Measurements from ENCODE around the gene RPA1. TPM values are rescaled to one million over a fixed set of nuclear protein-coding genes. Genes with fewer than 3 reads are reported as not detected.

The RPA1 gene
- total and polyA plus RNA-seq, 2 of the 4 experiments (the other 2 are of a cell fraction): 38.4 to 48.2 TPM

- Histone ChIP-seq H3K4me3 (ENCODE audit: insufficient read depth, low read depth, low read length) (no peak overlapping the region), H2BK15ac (ENCODE audit: low read depth, low read length) (no peak overlapping the region), H2AK9ac (replicated peaks; ENCODE audit: low read depth, low read length, poor library complexity) (no peak overlapping the region), H4K8ac (ENCODE audit: low read depth in 2 of 2, low read length in 2 of 2) (no peak overlapping the region), H4K20me1 (ENCODE audit: insufficient read depth, low read length) (no peaks in the 10 kb centered on the region), H2BK20ac (ENCODE audit: low read depth, low read length) (no peak overlapping the region), H3K27ac (ENCODE audit: insufficient read depth, low read length) (no peak overlapping the region), H2BK5ac (ENCODE audit: low read depth, low read length, poor library complexity, severe bottlenecking) (no peak overlapping the region), H3K14ac (replicated peaks; ENCODE audit: low read depth, low read length) (no peak overlapping the region), H3K4me1 (ENCODE audit: control insufficient read depth, insufficient read depth, low read length) (no peaks in the 10 kb centered on the region; the same call in 1 of the 2 replicates), H3K56ac (ENCODE audit: extremely low read depth, insufficient read depth, low read length) (no peak overlapping the region), H3K9ac (ENCODE audit: low read depth, low read length) (no peak overlapping the region), H3K27me3 (ENCODE audit: control insufficient read depth, insufficient read depth, low read length) (peaks cover 46% of the 10 kb centered on the region), H3K9me3 (ENCODE audit: control insufficient read depth, insufficient read depth, low read length) (no peaks in the 10 kb centered on the region), H3K9me1 (ENCODE audit: insufficient read depth, low read length) (no peaks in the 10 kb centered on the region), H3K18ac (ENCODE audit: low read depth, low read length) (no peak overlapping the region), H2BK120ac (ENCODE audit: low read depth, low read length) (no peak overlapping the region), H2AK5ac (ENCODE audit: low read depth, low read length) (no peak overlapping the region), H4K5ac (ENCODE audit: low read depth, low read length) (no peak overlapping the region), H2AFZ (replicated peaks; ENCODE audit: low read length, poor library complexity) (no peak overlapping the region), H3K79me1 (ENCODE audit: low read depth in 1 of 2, low read length in 2 of 2) (no peaks in the 10 kb centered on the region), H3K4ac (ENCODE audit: low read depth, low read length) (no peak overlapping the region), H4K91ac (ENCODE audit: insufficient read depth, low read depth, low read length) (no peak overlapping the region), H3K36me3 (ENCODE audit: control insufficient read depth, insufficient read depth, low read length) (no peaks in the 10 kb centered on the region), H3K23ac (ENCODE audit: low read depth, low read length) (no peak overlapping the region), H3K4me2 (ENCODE audit: low read depth, low read length) (no peak overlapping the region)
- ChIA-PET POLR2A (ENCODE audit: unreplicated experiment) (no interaction called here), CTCF (no interaction called here)
- ATAC-seq (ENCODE audit: low read depth): no peak
- no CpG with 5 or more reads among the region's 8 CpGs for WGBS, 2 experiments (ENCODE audit: extremely low coverage in 2 of 2, insufficient read length in 1 of 2)
- TF ChIP-seq CEBPB (IDR thresholded peaks at IDR 0.05; ENCODE audit: low read depth, low read length): no peak
- no peak for TF ChIP-seq RAD21 (IDR thresholded peaks at IDR 0.05; ENCODE audit: low read length)
- no peak for TF ChIP-seq CTCF (conservative IDR thresholded peaks at IDR 0.05; ENCODE audit: low read depth, low read length)
- DNase-seq: no peak
- no TSS peak for BruUV-seq (replicated peaks)
- intact Hi-C loops (cut with micrococcal nuclease): no loop called here
- in situ Hi-C loops (cut with MboI; ENCODE audit: low sequenced_read_pairs): no loop called here
- dilution Hi-C loops (cut with HindIII; ENCODE audit: low sequenced_read_pairs, unreplicated experiment): no loop called here
Observed at GRCh38 chr17:1930337-1930645, 100.5 kb downstream of the RPA1 start.

All from IMR-90 (cell line).